HCT116 (cell line): Measurements from ENCODE around the gene NOS1. TPM values are rescaled to one million over a fixed set of nuclear protein-coding genes. Genes with fewer than 3 reads are reported as not detected.
A peak's percentile ranks its signal among the peaks of the same experiment; 100 is the strongest.

Experiments used
- ATAC-seq: fragments of 200-7000 bp; cut with Tn5 transposase; 2 replicates; pipeline ENCODE4 v1.9.1; 2020; ENCODE audit warnings: mild to moderate bottlenecking, moderate library complexity
- BruUV-seq: library from RNA; stranded (reverse); fragments of 400-500 nt; replicated peaks from 2 replicates; lab custom pipeline; 2021; lab: Mats Ljungman, UMichigan
- CTCF ChIA-PET: fragments of 300-600 bp; sonication (Branson Sonifier 250); formaldehyde crosslinking; loops from one replicate; lab custom pipeline; 2021; ENCODE audit warnings: antibody characterized with exemption; lab: Charles Lee
- POLR2A ChIA-PET: fragments of 300-600, 350-600 bp; sonication (Branson Sonifier 250); formaldehyde crosslinking; loops from one replicate; lab custom pipeline; 2021; ENCODE audit warnings: antibody characterized with exemption; lab: Charles Lee
- RAD21 ChIA-PET, 2 experiments: fragments of 300-600 bp; sonication (Branson Sonifier 250); formaldehyde crosslinking; loops; one replicate each; lab custom pipeline; 2023; ENCODE audit warnings: low total read pairs in 2 of 2; ENCODE audit not compliant: uncharacterized antibody in 2 of 2, unreplicated experiment in 2 of 2, low non-redundant PET in 1 of 2; lab: Charles Lee
- DNase-seq: peaks from one replicate; pipeline ENCODE4 v3.0.0-alpha.2; 2010; ENCODE audit warnings: low read depth, low spot score
- H2AFZ ChIP-seq: fragments of 200-600 bp; shearing (Covaris generic), sonication (generic); 2 replicates; pipeline ENCODE4 v1.6.1; 2017; ENCODE audit warnings: low read depth, mixed run types, mixed read lengths, antibody characterized with exemption, low read length; ENCODE audit not compliant: poor library complexity, severe bottlenecking
- H3K27ac ChIP-seq: 2 replicates; pipeline ENCODE4 v1.5.1; 2012; ENCODE audit warnings: low read depth, low read length
- H3K27me3 ChIP-seq: fragments of 200-600 bp; sonication (generic); 2 replicates; pipeline ENCODE4 v1.6.1; 2016; ENCODE audit warnings: mixed run types, low read length, mixed read lengths; ENCODE audit not compliant: insufficient read depth
- H3K36me3 ChIP-seq, 2 experiments: fragments of 200-500 bp in 1 of 2; fragments of 200-600 bp in 1 of 2; sonication (Bioruptor generic) in 1 of 2; sonication (generic) in 1 of 2; 2 replicates each; pipeline versions ENCODE4 v1.5.1 to v1.6.1; 2014 to 2016; ENCODE audit warnings: low read length in 2 of 2, inconsistent platforms in 1 of 2, mixed read lengths in 1 of 2, mixed run types in 1 of 2; ENCODE audit not compliant: insufficient read depth in 2 of 2, control insufficient read depth in 1 of 2
- H3K4me1 ChIP-seq, 2 experiments: fragments of 200-600 bp in 1 of 2; sonication (generic) in 1 of 2; 2 replicates each; pipeline versions ENCODE4 v1.5.1 to v1.6.1; 2012 to 2017; ENCODE audit warnings: low read length in 2 of 2, inconsistent platforms in 1 of 2, mild to moderate bottlenecking in 1 of 2, mixed read lengths in 1 of 2, mixed run types in 1 of 2, moderate library complexity in 1 of 2; ENCODE audit not compliant: insufficient read depth in 2 of 2, control insufficient read depth in 1 of 2
- H3K4me2 ChIP-seq: fragments of 200-600 bp; sonication (generic); 2 replicates; pipeline ENCODE4 v1.6.1; 2017; ENCODE audit warnings: mixed run types, low read length, mixed read lengths
- H3K4me3 ChIP-seq, 2 experiments: fragments of 200-600 bp in 1 of 2; sonication (generic) in 1 of 2; replicated peaks in 1 of 2; 2 replicates each; pipeline ENCODE4 v1.5.1; 2011 to 2016; ENCODE audit warnings: low read length in 2 of 2, control low read depth in 1 of 2, low read depth in 1 of 2, mild to moderate bottlenecking in 1 of 2, mixed read lengths in 1 of 2, mixed run types in 1 of 2
- H3K79me2 ChIP-seq: fragments of 200-600 bp; sonication (generic); 2 replicates; pipeline ENCODE4 v1.6.1; 2017; ENCODE audit warnings: mild to moderate bottlenecking, mixed run types, low read length, moderate library complexity, mixed read lengths; ENCODE audit not compliant: insufficient read depth
- H3K9ac ChIP-seq: fragments of 200-600 bp; sonication (generic); 2 replicates; pipeline ENCODE4 v1.6.1; 2016; ENCODE audit warnings: low read length, mixed read lengths
- H3K9me2 ChIP-seq: fragments of 200-600 bp; sonication (generic), shearing (Covaris generic); 2 replicates; pipeline ENCODE4 v1.6.1; 2017; ENCODE audit warnings: mixed run types, mild to moderate bottlenecking, moderate library complexity; ENCODE audit not compliant: insufficient read depth
- H3K9me3 ChIP-seq, 2 experiments: fragments of 200-500 bp in 1 of 2; fragments of 200-600 bp in 1 of 2; sonication (Bioruptor generic) in 1 of 2; sonication (generic) in 1 of 2; 2 replicates each; pipeline ENCODE4 v1.6.1; 2014 to 2017; ENCODE audit warnings: low read length in 2 of 2, mixed read lengths in 2 of 2, inconsistent platforms in 1 of 2, low read depth in 1 of 2, mild to moderate bottlenecking in 1 of 2, mixed run types in 1 of 2, moderate library complexity in 1 of 2; ENCODE audit not compliant: control insufficient read depth in 1 of 2, insufficient read depth in 1 of 2
- H4K20me1 ChIP-seq: fragments of 200-600 bp; sonication (generic), shearing (Covaris generic); 2 replicates; pipeline ENCODE4 v1.6.1; 2017; ENCODE audit warnings: mixed run types, mild to moderate bottlenecking, moderate library complexity; ENCODE audit not compliant: insufficient read depth
- CBX3 ChIP-seq: IDR thresholded peaks from 2 replicates; pipeline ENCODE4 v1.6.1; 2012; ENCODE audit warnings: low read depth
- EZH2 ChIP-seq: fragments of 200-600 bp; sonication (generic); IDR thresholded peaks from 2 replicates; pipeline ENCODE4 v1.6.1; 2017; ENCODE audit warnings: antibody characterized with exemption, mixed run types
- EZH2phosphoT487 ChIP-seq: fragments of 200-600 bp; IDR thresholded peaks from 2 replicates; pipeline ENCODE4 v1.6.1; 2018; ENCODE audit warnings: antibody characterized with exemption, borderline replicate concordance
- FOSL1 ChIP-seq: IDR thresholded peaks from 2 replicates; pipeline ENCODE4 v1.6.1; 2012; ENCODE audit warnings: low read depth
- JUND ChIP-seq: IDR thresholded peaks from 2 replicates; pipeline ENCODE4 v1.6.1; 2012
- POLR2A ChIP-seq: IDR thresholded peaks from 2 replicates; pipeline ENCODE4 v1.7.0; 2011; ENCODE audit warnings: borderline replicate concordance; ENCODE audit not compliant: insufficient read depth, insufficient read length; ENCODE audit errors: extremely low read depth
- SRF ChIP-seq: IDR thresholded peaks from 2 replicates; pipeline ENCODE4 v1.6.1; 2012; ENCODE audit warnings: low read depth
- YY1 ChIP-seq: IDR thresholded peaks from 2 replicates; pipeline ENCODE4 v1.6.1; 2011; ENCODE audit warnings: low read length, low read depth, moderate library complexity, mild to moderate bottlenecking; ENCODE audit not compliant: insufficient replicate concordance; ENCODE audit errors: extremely low read depth
- intact Hi-C: fragments of 100-400 bp; cut with micrococcal nuclease; formaldehyde crosslinking; loops from 2 replicates; pipeline ENCODE4 v1.10.0; 2022
- total RNA-seq: library from RNA; stranded (reverse); gene quantifications from one replicate; pipeline ENCODE4 v1.2.1, GENCODE V29; 2021; ENCODE audit not compliant: unreplicated experiment
- TF ChIP-seq, protein P1 (sequence below): IDR thresholded peaks from 2 replicates; pipeline ENCODE4 v1.6.1; 2011; ENCODE audit warnings: mild to moderate bottlenecking, low read length, moderate library complexity; ENCODE audit not compliant: insufficient replicate concordance; ENCODE audit errors: extremely low read depth

Gene NOS1
- total RNA-seq, 1 experiment from 2014 or later, result 0.22 TPM

DNA sequence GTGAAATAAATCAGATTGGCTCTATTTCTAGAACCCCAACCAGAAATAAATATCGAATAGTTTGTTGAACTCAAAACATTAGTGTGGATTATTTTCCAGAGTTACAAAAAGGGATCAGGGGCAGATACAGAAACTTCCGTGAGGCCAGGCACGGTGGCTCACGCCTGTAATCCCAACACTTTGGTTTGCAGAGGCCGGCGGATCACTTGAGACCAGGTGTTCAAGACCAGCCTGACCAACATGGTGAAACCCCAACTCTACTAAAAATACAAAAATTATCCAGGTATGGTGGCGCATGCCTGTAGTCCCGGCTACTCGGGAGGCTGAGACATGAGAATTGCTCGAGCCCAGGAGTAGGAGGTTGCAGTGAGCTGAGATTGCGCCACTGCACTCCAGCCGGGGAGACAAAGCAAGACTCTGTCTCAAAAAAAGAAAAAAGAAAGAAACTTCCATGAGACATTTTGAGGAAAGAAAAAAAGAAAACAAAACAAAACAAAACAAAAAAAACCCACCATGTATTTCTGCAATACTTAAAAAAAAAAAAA is 173.2 kb downstream of the NOS1 start:
- H3K4me3 ChIP-seq, result no peak overlapping the region
- no peak for DNase-seq
- intact Hi-C loops, result no loop called here
- ChIA-PET POLR2A (no interaction called here), RAD21 (no interaction called here), CTCF (no interaction called here)
- no peaks in the 10 kb centered on the region for H3K9me3 ChIP-seq
- BruUV-seq, result TSS peak; percentile 61
- H3K36me3 ChIP-seq, result peaks cover 12 to 31% of the 10 kb centered on the region in 2 experiments
- H3K9ac ChIP-seq, result no peak overlapping the region
- H3K4me1 ChIP-seq, result peaks cover 13 to 26% of the 10 kb centered on the region in 2 experiments; a peak in 3 of 4 replicates
- no peaks in the 10 kb centered on the region for H4K20me1 ChIP-seq
- no peak for ATAC-seq
- no peak for TF ChIP-seq EZH2
- TF ChIP-seq FOSL1, result no peak
- TF ChIP-seq SRF, result no peak
- TF ChIP-seq, protein P1, sequence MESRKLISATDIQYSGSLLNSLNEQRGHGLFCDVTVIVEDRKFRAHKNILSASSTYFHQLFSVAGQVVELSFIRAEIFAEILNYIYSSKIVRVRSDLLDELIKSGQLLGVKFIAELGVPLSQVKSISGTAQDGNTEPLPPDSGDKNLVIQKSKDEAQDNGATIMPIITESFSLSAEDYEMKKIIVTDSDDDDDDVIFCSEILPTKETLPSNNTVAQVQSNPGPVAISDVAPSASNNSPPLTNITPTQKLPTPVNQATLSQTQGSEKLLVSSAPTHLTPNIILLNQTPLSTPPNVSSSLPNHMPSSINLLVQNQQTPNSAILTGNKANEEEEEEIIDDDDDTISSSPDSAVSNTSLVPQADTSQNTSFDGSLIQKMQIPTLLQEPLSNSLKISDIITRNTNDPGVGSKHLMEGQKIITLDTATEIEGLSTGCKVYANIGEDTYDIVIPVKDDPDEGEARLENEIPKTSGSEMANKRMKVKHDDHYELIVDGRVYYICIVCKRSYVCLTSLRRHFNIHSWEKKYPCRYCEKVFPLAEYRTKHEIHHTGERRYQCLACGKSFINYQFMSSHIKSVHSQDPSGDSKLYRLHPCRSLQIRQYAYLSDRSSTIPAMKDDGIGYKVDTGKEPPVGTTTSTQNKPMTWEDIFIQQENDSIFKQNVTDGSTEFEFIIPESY, result no peak
- TF ChIP-seq EZH2phosphoT487, result no peak
- no peak overlapping the region for H3K4me2 ChIP-seq
- H3K27ac ChIP-seq, result no peak overlapping the region
- peaks cover 31% of the 10 kb centered on the region for H3K79me2 ChIP-seq
- no peaks in the 10 kb centered on the region for H3K27me3 ChIP-seq
- H3K9me2 ChIP-seq, result no peaks in the 10 kb centered on the region
- H2AFZ ChIP-seq, result no peak overlapping the region

DNA sequence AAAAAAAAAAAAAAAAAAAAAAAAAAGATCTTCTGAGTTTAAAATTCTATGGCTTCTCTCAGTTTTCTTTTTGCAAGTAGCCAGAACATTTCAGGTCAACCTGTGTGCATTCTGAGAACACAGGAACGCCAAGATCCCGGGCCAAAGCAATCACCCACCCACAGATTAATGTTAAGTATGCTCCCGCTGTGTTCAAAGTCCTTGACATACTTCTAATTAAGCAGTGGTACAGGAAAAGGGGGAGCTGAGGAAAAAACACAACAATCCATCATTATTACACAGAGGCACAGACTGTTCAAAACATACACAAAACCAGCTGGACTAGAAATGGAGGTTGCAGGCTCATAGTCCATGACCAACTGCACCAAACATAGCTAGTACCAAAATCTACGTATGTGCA is 174.0 kb downstream of the NOS1 start:
- Histone ChIP-seq H3K9me3 (no peaks in the 10 kb centered on the region), H3K9me2 (no peaks in the 10 kb centered on the region), H3K36me3 (peaks cover 12 to 38% of the 10 kb centered on the region in 2 experiments), H3K4me2 (no peak overlapping the region), H3K27me3 (no peaks in the 10 kb centered on the region), H3K4me1 (peaks cover 12 to 23% of the 10 kb centered on the region in 2 experiments; a peak in 3 of 4 replicates), H3K27ac (no peak overlapping the region), H2AFZ (no peak overlapping the region), H3K9ac (no peak overlapping the region), H4K20me1 (no peaks in the 10 kb centered on the region), H3K79me2 (peaks cover 31% of the 10 kb centered on the region), H3K4me3 (no peak overlapping the region)
- POLR2A ChIA-PET, result no interaction called here
- no TSS peak for BruUV-seq
- intact Hi-C loops, result no loop called here
- DNase-seq (no peak), ATAC-seq (no peak)
- CTCF ChIA-PET, result no interaction called here
- RAD21 ChIA-PET, result no interaction called here
- TF ChIP-seq CBX3 (no peak), YY1 (no peak), JUND (no peak), POLR2A (no peak)
- TF ChIP-seq, protein P1, result no peak
